Central memory CD8-positive, alpha-beta T cell (primary cell): Measurements from ENCODE around the gene TAGLN2.
A peak's percentile ranks its signal among the peaks of the same experiment; 100 is the strongest.

Experiments used
- ATAC-seq: fragments of 150-1000 bp; cut with Tn5 transposase; replicated peaks from 2 replicates; pipeline ENCODE4 v1.10.0; 2022; ENCODE audit warnings: mild to moderate bottlenecking, moderate FRiP score, moderate number of reproducible peaks; ENCODE audit not compliant: poor library complexity, severe bottlenecking; ENCODE audit errors: extremely low read depth
- DNase-seq, 2 donors: peaks; one replicate each; pipeline ENCODE4 v3.0.0; 2021; ENCODE audit warnings: low spot score in 2 of 2
- H3K27ac Mint-ChIP-seq: one replicate; pipeline ENCODE4 v1.8.0; 2022; ENCODE audit warnings: low read depth, mild to moderate bottlenecking, moderate library complexity, mixed read lengths
- H3K27me3 Mint-ChIP-seq: one replicate; pipeline ENCODE4 v1.8.0; 2022; ENCODE audit warnings: mixed read lengths
- H3K36me3 Mint-ChIP-seq: one replicate; pipeline ENCODE4 v1.8.0; 2022; ENCODE audit warnings: mild to moderate bottlenecking, moderate library complexity, mixed read lengths; ENCODE audit not compliant: insufficient read depth
- H3K4me1 Mint-ChIP-seq: one replicate; pipeline ENCODE4 v1.8.0; 2022; ENCODE audit warnings: mixed read lengths
- H3K4me3 Mint-ChIP-seq: one replicate; pipeline ENCODE4 v1.8.0; 2022; ENCODE audit warnings: mild to moderate bottlenecking, moderate library complexity, mixed read lengths
- H3K9me3 Mint-ChIP-seq: one replicate; pipeline ENCODE4 v1.8.0; 2022; ENCODE audit warnings: mixed read lengths

TAGLN2 gene

DNA sequence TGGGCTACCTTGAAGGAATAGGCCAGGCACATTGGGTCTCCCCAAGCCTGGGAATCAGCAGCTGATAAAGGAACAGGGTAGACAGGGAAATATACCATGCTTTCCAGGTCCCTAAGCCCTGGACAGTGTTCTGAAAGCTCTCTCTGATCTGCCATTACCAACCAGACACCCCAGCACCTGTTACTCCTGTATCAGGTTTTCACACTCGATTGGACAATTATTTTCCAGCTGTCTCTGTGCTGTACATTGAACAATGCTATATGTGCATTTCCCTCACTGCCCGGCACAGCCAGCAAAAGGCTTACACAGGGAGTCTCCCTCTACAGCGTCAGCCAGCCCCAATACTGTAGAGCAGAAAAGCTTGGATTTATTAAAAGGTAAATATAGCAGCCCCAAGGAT, 30.0 kb downstream of the TAGLN2 start:
- no peak for DNase-seq
- Mint-ChIP-seq H3K9me3 (no peaks in the 10 kb centered on the region), H3K27ac (no peak overlapping the region), H3K36me3 (no peaks in the 10 kb centered on the region), H3K4me3 (no peak overlapping the region), H3K27me3 (peaks cover 6% of the 10 kb centered on the region), H3K4me1 (peaks cover 14% of the 10 kb centered on the region)
- no peak for ATAC-seq

DNA sequence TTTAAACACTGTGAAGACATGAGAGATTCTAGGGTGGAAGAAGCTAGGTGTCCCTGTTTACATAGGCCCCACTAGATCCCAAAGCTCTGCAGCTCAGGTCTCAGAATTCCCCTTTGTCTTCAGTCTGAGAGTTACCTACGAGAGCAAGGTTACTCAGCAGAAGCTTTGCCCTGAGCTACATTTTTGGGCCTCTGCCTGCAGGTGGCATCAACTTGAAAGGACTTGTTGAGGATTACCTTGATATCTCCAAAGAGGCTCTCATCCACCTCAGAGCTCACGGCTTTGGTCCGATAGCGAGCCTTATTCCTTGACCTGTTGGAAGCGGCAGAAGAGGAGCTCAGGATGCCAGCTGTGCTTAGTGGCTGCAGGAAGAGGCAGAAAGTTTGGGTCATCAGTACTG, 32.4 kb downstream of the TAGLN2 start:
- H3K27me3 Mint-ChIP-seq: peaks cover 6% of the 10 kb centered on the region
- H3K36me3 Mint-ChIP-seq: no peaks in the 10 kb centered on the region
- H3K4me3 Mint-ChIP-seq: no peak overlapping the region
- no peaks in the 10 kb centered on the region for H3K9me3 Mint-ChIP-seq
- DNase-seq (no peak), ATAC-seq (no peak)
- H3K4me1 Mint-ChIP-seq: peaks cover 37% of the 10 kb centered on the region
- H3K27ac Mint-ChIP-seq: no peak overlapping the region

DNA sequence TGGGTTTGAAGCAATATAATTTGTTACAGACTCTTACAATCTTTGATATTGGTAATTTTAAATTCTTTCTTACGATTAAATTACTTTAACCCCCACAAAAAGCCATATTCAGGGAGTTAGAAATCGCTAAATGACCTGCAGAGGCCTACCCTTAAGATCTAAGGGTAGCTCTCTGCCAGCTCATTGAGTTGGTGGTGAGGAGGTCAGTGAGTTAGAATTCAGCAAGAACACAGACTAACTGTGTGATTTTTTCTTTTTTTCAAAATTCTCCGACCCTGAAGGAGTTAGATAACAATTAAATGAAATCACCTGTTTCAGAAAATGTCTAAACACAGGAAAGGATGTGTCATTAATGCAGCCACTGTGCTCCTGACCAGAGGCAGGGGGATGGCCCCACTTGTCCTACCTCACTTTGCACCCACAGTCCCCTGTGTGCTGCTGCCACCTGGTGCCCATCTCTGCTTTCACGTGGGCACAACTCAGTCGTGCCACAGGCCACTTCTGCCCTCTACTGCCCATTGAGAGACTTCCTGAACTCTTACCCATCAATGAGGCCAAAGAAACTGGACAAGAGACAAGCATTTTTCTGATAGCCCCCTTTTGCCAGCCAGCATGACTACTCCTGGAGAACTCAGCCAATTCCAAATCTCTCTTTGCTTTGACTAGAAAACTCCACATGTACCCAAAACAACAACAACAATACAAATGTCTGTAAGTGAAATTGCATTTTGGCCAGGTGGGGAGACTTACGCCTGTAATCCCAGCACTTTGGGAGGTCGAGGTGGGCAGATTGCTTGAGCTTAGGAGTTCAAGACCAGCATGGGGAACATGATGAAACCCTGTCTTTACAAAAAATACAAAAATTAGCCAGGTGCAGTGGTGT, 33.8 kb downstream of the TAGLN2 start:
- Mint-ChIP-seq H3K4me3 (no peak overlapping the region), H3K27me3 (peaks cover 6% of the 10 kb centered on the region), H3K36me3 (no peaks in the 10 kb centered on the region), H3K4me1 (peaks cover 37% of the 10 kb centered on the region), H3K9me3 (no peaks in the 10 kb centered on the region), H3K27ac (no peak overlapping the region)
- ATAC-seq (peak; percentile 94), DNase-seq (peak; percentile 68 to 72)

DNA sequence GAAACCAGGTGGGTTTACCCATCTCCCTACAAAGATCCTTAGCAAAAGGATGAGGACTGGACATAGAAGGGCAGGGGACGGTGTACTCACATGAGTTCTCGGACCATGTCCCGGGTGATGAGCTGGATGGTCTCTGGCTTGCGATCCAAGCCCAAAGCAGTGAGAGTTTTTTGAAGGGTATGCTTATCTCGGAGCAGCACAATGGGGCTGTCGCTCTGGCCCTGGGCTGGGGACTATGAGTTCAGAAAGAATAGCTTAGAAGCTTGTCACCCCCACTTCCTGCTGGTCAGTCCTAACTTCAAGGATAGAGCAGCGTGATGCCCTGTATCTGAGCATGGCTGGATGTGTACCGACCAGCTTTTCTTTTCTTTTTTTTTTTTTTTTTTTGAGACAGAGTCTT, 34.9 kb downstream of the TAGLN2 start:
- peak overlapping the region; percentile 6 for H3K27ac Mint-ChIP-seq

DNA sequence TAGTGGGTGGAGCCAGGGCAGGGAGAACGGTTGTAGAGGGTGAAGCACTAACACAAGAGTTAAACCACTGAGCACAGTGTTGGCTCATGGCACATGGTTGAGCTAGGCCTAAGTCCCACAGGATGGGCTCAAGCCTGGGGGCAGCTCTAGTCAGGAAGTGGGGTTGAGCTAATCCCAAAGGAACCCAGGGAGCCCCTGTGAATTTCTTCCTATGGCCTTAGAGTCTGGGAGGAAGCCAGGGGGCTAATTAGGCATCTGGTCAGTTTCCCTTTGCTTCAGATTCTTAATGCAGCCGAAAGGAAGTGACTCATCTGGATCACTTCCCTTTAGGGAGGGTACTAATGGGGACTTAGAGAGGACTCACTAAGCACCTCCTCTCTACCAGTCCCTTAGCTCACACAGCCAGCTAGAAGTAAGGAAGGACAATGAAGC, 35.5 kb downstream of the TAGLN2 start:
- peaks cover 37% of the 10 kb centered on the region for H3K4me1 Mint-ChIP-seq

More for the DNA sequence above, 34.9 kb downstream of the TAGLN2 start:
- Mint-ChIP-seq H3K36me3 (no peaks in the 10 kb centered on the region), H3K27me3 (peaks cover 6% of the 10 kb centered on the region), H3K4me3 (no peak overlapping the region), H3K9me3 (no peaks in the 10 kb centered on the region), H3K4me1 (peaks cover 37% of the 10 kb centered on the region)
- DNase-seq: no peak
- no peak for ATAC-seq

DNA sequence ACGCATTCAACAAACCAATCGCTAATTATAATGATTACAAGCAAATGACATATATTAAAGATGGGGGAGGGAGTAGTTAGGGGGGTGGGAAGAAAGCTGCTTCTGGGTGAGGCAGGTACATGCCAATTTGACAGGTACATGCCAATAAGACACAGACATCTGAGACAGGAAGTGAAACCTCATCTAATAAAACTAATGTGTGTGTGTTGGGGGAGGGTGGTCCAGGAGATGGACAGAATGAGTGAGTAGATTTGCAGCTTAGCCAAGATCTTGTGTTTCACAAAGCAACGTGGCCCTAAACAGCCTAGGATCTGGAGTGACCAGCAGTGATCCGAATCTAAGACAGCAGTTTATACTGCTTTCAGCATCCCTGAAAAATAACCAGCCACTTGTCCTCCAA, 36.1 kb downstream of the TAGLN2 start:
- Mint-ChIP-seq H3K27ac (no peak overlapping the region), H3K4me3 (no peak overlapping the region), H3K9me3 (no peaks in the 10 kb centered on the region), H3K4me1 (peaks cover 37% of the 10 kb centered on the region), H3K27me3 (no peaks in the 10 kb centered on the region), H3K36me3 (no peaks in the 10 kb centered on the region)
- ATAC-seq (no peak), DNase-seq (no peak)

More for the DNA sequence above, 35.5 kb downstream of the TAGLN2 start:
- Mint-ChIP-seq H3K9me3 (no peaks in the 10 kb centered on the region), H3K4me3 (no peak overlapping the region), H3K27ac (peak overlapping the region; percentile 6), H3K36me3 (no peaks in the 10 kb centered on the region), H3K27me3 (peaks cover under 1% of the 10 kb centered on the region)
- no peak for DNase-seq
- no peak for ATAC-seq

DNA sequence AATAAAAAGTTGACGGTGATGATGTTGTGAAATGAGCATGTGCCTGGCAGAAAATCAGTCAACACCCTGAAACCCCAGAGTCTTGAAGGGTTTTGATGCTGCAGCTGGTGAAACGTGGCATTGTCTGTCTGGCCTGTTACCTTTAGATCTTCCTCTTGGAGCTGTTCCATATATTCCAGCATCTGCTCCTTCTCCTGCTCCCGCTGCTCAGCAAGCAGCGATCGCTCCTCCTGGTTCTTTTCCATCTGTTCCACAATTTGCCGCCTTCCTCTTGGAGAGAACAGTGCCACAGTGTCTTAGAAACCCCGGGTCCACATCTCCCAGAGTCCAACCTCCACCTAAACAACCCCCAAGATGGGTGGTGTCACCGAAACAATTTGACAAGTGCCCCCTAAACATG, 41.0 kb downstream of the TAGLN2 start:
- Mint-ChIP-seq H3K36me3 (no peaks in the 10 kb centered on the region), H3K27ac (no peak overlapping the region), H3K9me3 (no peaks in the 10 kb centered on the region), H3K27me3 (no peaks in the 10 kb centered on the region), H3K4me1 (peaks cover 13% of the 10 kb centered on the region), H3K4me3 (no peak overlapping the region)
- DNase-seq (no peak), ATAC-seq (no peak)

DNA sequence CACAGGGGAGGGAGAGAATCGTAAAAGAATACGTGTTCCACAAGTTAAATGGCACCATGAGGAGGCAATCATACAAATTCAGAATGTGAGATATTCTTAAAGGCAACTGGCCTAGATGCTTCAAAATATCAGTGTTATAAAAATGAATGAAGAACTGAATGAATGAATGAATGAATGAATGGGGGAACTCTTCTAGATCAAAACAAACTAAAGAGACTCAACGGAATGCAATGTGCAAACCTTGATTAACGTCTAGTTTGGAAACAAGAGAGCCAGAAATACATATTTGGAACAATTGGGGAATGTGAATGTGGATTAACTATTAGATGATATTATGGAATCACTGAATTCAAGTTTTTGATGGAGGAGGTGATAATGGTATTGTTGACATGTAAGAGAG, 42.2 kb downstream of the TAGLN2 start:
- DNase-seq (no peak), ATAC-seq (no peak)
- Mint-ChIP-seq H3K27me3 (no peaks in the 10 kb centered on the region), H3K4me3 (no peak overlapping the region), H3K9me3 (no peaks in the 10 kb centered on the region), H3K27ac (no peak overlapping the region), H3K36me3 (peaks cover 1% of the 10 kb centered on the region), H3K4me1 (peaks cover 9% of the 10 kb centered on the region)

DNA sequence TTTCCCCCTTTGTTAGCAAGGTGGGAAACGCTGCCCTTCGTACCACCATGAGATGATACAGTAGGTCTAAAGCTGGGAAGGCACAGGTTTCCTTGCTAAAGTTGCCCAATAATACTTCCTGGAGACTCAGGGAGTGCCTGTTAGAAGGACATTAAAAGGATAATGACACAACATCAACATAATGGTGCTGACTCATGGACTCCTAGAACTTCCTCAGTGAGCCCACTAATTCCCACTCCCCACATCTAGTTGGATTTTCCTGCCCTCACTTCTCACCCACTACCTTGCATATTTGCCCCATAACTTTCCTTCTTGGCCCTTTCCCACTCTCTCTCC, 42.8 kb downstream of the TAGLN2 start:
- no peak overlapping the region for H3K27ac Mint-ChIP-seq
- no peaks in the 10 kb centered on the region for H3K27me3 Mint-ChIP-seq
- H3K4me1 Mint-ChIP-seq: peaks cover 7% of the 10 kb centered on the region
- H3K4me3 Mint-ChIP-seq: no peak overlapping the region
- no peak for DNase-seq
- peaks cover 1% of the 10 kb centered on the region for H3K36me3 Mint-ChIP-seq
- H3K9me3 Mint-ChIP-seq: no peaks in the 10 kb centered on the region
- ATAC-seq: no peak

DNA sequence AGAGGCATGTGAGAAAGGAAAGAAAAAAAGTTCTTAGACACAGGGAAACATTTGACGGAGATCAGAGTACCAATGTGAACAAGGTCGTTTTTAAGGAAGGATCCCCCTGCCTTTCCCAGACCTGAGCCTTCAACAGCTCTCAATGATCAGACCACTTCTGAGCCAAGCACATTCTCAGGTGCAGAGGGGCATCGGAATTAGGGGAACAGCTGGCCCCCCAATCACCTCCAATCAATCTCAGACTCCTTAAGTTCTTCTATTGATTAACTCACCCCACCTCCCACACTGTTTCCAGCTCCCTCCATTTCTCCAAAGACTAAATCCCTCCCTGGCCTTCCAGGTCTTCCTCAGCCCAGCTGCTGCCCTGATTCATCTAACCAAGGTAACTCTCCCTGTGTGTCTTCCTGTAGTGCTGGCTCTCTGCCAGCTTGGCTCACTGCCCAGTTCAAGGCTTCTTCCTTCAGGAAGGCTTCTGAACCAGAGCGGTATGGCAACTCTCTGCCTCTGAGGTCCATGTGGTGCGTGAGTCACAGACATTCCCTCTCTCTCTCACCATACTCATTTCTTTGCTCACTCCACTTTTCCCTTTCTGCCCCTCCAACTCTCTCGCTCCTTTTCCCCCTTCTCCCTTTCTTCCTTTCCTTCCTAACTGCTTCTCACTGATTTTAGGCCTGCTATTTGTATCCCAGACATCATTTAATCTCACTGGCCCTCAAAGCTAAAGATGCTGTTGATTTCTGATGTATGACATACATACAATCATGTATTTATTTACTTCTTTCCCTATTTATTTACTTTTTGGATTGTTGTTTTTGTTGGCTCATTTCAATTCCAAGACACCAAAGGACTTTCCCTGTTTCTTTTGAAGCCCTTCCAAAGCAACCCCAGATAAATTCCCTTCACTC, 43.4 kb downstream of the TAGLN2 start:
- no peak overlapping the region for H3K4me3 Mint-ChIP-seq
- peaks cover 1% of the 10 kb centered on the region for H3K36me3 Mint-ChIP-seq
- no peak for ATAC-seq
- peaks cover 7% of the 10 kb centered on the region for H3K4me1 Mint-ChIP-seq
- H3K27ac Mint-ChIP-seq: no peak overlapping the region
- no peak for DNase-seq
- no peaks in the 10 kb centered on the region for H3K27me3 Mint-ChIP-seq
- no peaks in the 10 kb centered on the region for H3K9me3 Mint-ChIP-seq

DNA sequence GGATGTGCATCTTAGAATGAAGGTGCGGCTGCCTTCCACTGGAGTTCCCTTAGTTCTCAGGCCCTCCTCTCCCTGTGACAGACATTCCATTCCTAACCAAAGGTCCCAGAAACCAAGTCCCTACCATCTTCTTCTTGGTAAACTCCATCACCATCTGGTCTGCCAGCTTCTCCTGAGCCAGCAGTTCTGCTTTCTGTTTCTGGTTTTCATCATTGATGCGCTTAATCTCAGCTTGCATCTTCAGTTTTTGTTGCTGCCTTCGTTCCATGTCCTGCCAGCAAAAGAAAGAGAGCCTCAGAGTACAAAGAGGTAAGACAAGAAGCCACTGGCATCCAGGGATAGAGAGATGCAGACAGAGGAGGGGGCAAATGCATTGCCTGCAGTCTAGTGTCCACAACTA, 44.9 kb downstream of the TAGLN2 start:
- no peaks in the 10 kb centered on the region for H3K9me3 Mint-ChIP-seq
- no peak overlapping the region for H3K4me3 Mint-ChIP-seq
- H3K27ac Mint-ChIP-seq: no peak overlapping the region
- no peak for ATAC-seq
- no peaks in the 10 kb centered on the region for H3K27me3 Mint-ChIP-seq
- peaks cover 7% of the 10 kb centered on the region for H3K4me1 Mint-ChIP-seq
- peaks cover 1% of the 10 kb centered on the region for H3K36me3 Mint-ChIP-seq
- DNase-seq: no peak

DNA sequence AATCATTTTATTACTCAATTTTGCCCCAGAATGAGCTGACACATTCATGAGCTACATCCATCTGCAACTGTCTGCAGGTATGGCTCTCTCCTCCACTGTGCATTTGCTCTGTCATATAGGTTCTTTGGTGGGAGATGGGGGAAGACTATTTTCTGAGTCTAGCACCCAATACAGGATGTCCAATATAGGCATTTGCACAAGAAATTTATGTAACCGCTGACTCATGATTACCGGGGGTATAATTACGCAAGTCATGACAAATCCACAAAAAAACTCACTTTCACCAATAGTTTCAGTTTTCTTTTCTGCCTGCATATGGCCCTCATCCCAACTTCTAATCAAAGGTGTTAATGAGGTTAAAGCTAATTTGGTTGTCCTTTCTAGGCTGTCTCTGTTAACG, 45.3 kb downstream of the TAGLN2 start:
- ATAC-seq (no peak), DNase-seq (no peak)
- Mint-ChIP-seq H3K4me3 (no peak overlapping the region), H3K9me3 (no peaks in the 10 kb centered on the region), H3K36me3 (peaks cover 1% of the 10 kb centered on the region), H3K4me1 (peaks cover 7% of the 10 kb centered on the region), H3K27ac (no peak overlapping the region), H3K27me3 (no peaks in the 10 kb centered on the region)

DNA sequence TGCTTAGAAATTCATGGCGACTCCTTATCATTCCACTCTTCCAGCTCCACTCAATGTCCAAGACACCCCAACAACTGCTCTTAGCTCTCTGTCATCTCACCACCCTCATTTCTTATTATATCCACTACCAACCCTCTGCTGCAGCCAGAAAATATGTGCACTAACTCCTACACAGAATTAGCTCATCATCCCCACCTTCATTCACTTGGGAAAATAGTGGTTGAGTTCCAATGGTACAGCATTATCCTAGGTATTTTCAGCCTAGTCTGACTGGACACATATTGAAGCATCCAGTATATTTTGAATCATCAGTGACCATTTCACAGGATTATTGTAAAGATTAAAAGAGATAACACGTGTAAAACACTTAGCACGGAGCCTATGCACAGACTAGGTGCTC, 46.2 kb downstream of the TAGLN2 start:
- H3K9me3 Mint-ChIP-seq: no peaks in the 10 kb centered on the region
- no peak for DNase-seq
- H3K27ac Mint-ChIP-seq: no peak overlapping the region
- peaks cover 1% of the 10 kb centered on the region for H3K36me3 Mint-ChIP-seq
- peaks cover 7% of the 10 kb centered on the region for H3K4me1 Mint-ChIP-seq
- H3K27me3 Mint-ChIP-seq: no peaks in the 10 kb centered on the region
- ATAC-seq: no peak
- no peak overlapping the region for H3K4me3 Mint-ChIP-seq
